ENCODE data around the gene ABTB2. TPM values are rescaled to one million over a fixed set of nuclear protein-coding genes. Genes with fewer than 3 reads are reported as not detected.

The ABTB2 gene
- total RNA-seq, 1 donor: 2.3 TPM

- Histone ChIP-seq H3K4me3 (ENCODE audit: low read length) (no peak overlapping the region), H3K27me3 (ENCODE audit: insufficient read depth, low read length) (no peaks in the 10 kb centered on the region), H3K4me1 (ENCODE audit: insufficient read depth, low read length) (no peaks in the 10 kb centered on the region), H3K9me3 (ENCODE audit: low read depth, low read length) (no peaks in the 10 kb centered on the region)
These were observed 142.6 kb downstream of the ABTB2 start for GRCh38 chr11:34214961-34215805.

- Histone ChIP-seq H3K4me1 (ENCODE audit: insufficient read depth, low read length) (peaks cover under 1% of the 10 kb centered on the region), H3K9me3 (ENCODE audit: low read depth, low read length) (no peaks in the 10 kb centered on the region), H3K4me3 (ENCODE audit: low read length) (no peak overlapping the region), H3K27me3 (ENCODE audit: insufficient read depth, low read length) (no peaks in the 10 kb centered on the region)
These were observed 144.4 kb downstream of the ABTB2 start for GRCh38 chr11:34213366-34213765.

GRCh38 chr11:34212566-34212965 lies 145.2 kb downstream of the ABTB2 start:
- Histone ChIP-seq H3K27me3 (ENCODE audit: insufficient read depth, low read length) (no peaks in the 10 kb centered on the region), H3K4me1 (ENCODE audit: insufficient read depth, low read length) (peaks cover 8% of the 10 kb centered on the region), H3K4me3 (ENCODE audit: low read length) (no peak overlapping the region), H3K9me3 (ENCODE audit: low read depth, low read length) (no peaks in the 10 kb centered on the region)

GRCh38 chr11:34209809-34210208 lies 148.0 kb downstream of the ABTB2 start:
- H3K27me3 ChIP-seq (ENCODE audit: insufficient read depth, low read length): no peaks in the 10 kb centered on the region

DNA sequence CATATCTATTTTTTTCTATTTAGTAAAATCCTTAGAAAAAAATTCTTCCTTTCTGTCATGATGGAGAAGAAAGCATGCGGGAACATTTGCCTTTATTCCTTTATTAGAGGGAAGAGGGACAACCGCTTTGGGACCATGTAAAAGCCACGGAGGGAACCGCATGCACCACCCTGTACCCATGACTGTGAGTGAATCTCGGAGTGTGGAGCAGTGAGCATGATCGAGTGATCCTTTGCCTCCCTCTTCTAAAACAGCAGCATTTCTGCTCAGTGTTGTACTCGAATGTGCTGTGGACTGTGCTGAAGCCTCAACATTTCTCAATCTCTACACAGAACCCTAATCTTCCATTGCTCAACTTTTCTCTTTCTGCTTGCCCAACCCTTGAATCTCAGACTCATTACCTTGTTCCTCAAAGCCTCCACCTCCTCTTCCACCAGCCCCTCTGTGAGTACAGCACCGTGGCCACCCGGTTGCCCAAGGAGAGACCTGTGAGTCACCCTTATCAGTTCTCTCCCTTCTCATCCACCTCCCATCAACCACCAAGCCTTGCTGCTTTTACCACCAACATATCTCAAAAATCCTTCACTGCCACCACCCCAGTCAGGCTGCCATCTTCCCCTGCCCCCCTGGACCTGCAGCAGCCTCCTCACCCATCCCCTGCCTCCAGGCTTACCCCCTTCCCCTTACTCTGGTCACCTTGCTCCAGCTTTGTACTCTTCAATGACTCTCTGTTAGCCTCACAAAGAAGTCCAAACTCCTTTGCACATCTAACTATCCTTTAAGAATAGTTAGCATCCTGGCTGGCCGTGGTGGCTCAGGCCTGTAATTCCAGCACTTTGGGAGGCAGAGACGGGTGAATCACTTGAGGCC lies 149.3 kb downstream of the ABTB2 start:
- Histone ChIP-seq H3K4me1 (ENCODE audit: insufficient read depth, low read length) (peaks cover 24% of the 10 kb centered on the region), H3K27me3 (ENCODE audit: insufficient read depth, low read length) (no peaks in the 10 kb centered on the region), H3K9me3 (ENCODE audit: low read depth, low read length) (no peaks in the 10 kb centered on the region), H3K4me3 (ENCODE audit: low read length) (no peak overlapping the region)

More at GRCh38 chr11:34209809-34210208, 148.0 kb downstream of the ABTB2 start:
- Histone ChIP-seq H3K9me3 (ENCODE audit: low read depth, low read length) (no peaks in the 10 kb centered on the region), H3K4me3 (ENCODE audit: low read length) (no peak overlapping the region), H3K4me1 (ENCODE audit: insufficient read depth, low read length) (peaks cover 22% of the 10 kb centered on the region)

GRCh38 chr11:34207487-34208180 lies 150.2 kb downstream of the ABTB2 start:
- Histone ChIP-seq H3K9me3 (ENCODE audit: low read depth, low read length) (no peaks in the 10 kb centered on the region), H3K4me3 (ENCODE audit: low read length) (no peak overlapping the region), H3K27me3 (ENCODE audit: insufficient read depth, low read length) (no peaks in the 10 kb centered on the region), H3K4me1 (ENCODE audit: insufficient read depth, low read length) (peaks cover 28% of the 10 kb centered on the region)

- Histone ChIP-seq H3K4me1 (ENCODE audit: insufficient read depth, low read length) (peaks cover 28% of the 10 kb centered on the region), H3K4me3 (ENCODE audit: low read length) (no peak overlapping the region)
These were observed 151.2 kb downstream of the ABTB2 start for GRCh38 chr11:34206407-34207300.

DNA sequence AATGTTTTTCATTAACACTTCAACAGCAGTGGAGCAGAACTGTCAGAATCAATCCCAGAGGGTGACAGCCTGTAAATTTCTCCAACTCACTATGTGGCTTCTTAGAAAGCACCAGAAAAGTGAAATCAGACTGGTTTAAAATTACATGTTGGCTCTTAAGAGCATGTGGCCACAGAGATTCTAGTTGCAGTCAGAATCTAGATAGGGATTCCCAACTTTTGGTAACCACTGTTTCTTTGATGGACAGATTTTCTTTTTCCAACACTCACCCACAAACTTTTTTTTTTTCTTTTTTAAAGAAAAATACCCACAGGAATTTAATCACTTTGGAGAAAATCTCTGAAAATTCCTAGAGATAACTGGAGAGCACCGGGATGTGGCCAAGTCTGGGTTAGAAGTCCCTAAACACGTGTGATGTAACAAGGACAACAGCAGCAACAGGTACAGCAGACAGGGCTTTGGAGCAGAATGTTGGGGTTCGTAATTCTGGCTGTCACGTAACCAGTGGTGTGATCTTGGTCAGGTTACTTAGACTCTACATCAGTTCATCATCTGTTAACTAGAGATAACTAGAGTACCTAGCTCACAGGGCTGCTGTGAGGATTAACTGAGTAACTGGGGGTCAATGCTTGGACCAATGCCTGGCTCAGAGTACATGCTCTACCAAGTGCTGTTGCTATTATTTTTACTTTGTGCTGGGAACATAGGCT lies 152.3 kb downstream of the ABTB2 start:
- Histone ChIP-seq H3K4me1 (ENCODE audit: insufficient read depth, low read length) (peaks cover 28% of the 10 kb centered on the region), H3K9me3 (ENCODE audit: low read depth, low read length) (no peaks in the 10 kb centered on the region), H3K27me3 (ENCODE audit: insufficient read depth, low read length) (no peaks in the 10 kb centered on the region), H3K4me3 (ENCODE audit: low read length) (no peak overlapping the region)

More at GRCh38 chr11:34206407-34207300, 151.2 kb downstream of the ABTB2 start:
- H3K27me3 ChIP-seq (ENCODE audit: insufficient read depth, low read length): no peaks in the 10 kb centered on the region
- H3K9me3 ChIP-seq (ENCODE audit: low read depth, low read length): no peaks in the 10 kb centered on the region

- Histone ChIP-seq H3K27me3 (ENCODE audit: insufficient read depth, low read length) (no peaks in the 10 kb centered on the region), H3K4me3 (ENCODE audit: low read length) (no peak overlapping the region), H3K4me1 (ENCODE audit: insufficient read depth, low read length) (peaks cover 28% of the 10 kb centered on the region), H3K9me3 (ENCODE audit: low read depth, low read length) (no peaks in the 10 kb centered on the region)
These were observed 153.2 kb downstream of the ABTB2 start for GRCh38 chr11:34204396-34205279.

GRCh38 chr11:34203377-34203871 lies 154.4 kb downstream of the ABTB2 start:
- no peaks in the 10 kb centered on the region for H3K9me3 ChIP-seq (ENCODE audit: low read depth, low read length)
- no peaks in the 10 kb centered on the region for H3K27me3 ChIP-seq (ENCODE audit: insufficient read depth, low read length)
- H3K4me3 ChIP-seq (ENCODE audit: low read length): no peak overlapping the region

GRCh38 chr11:34201129-34201528 lies 156.7 kb downstream of the ABTB2 start:
- H3K4me3 ChIP-seq (ENCODE audit: low read length): no peak overlapping the region
- H3K9me3 ChIP-seq (ENCODE audit: low read depth, low read length): no peaks in the 10 kb centered on the region
- H3K4me1 ChIP-seq (ENCODE audit: insufficient read depth, low read length): peaks cover 6% of the 10 kb centered on the region
- no peaks in the 10 kb centered on the region for H3K27me3 ChIP-seq (ENCODE audit: insufficient read depth, low read length)

More at GRCh38 chr11:34203377-34203871, 154.4 kb downstream of the ABTB2 start:
- peaks cover 28% of the 10 kb centered on the region for H3K4me1 ChIP-seq (ENCODE audit: insufficient read depth, low read length)

DNA sequence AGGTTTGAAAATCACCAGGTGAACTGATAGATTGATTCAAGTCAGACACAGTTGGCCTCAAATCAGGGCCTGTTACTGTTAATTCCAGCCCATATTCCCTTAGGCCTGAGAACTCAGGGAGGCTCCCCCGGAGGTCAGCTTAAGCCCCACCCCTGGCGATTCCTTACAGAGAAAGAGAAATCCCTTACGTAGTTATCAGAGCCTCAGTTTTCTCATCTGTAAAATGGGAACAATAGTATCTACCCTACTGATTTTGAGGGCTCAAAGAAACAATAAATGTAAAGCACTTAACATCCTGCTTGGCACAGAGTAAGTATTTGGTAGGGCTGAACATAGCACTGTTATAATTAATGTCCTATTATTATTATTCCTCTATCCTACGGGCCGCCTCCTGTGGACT lies 158.3 kb downstream of the ABTB2 start:
- Histone ChIP-seq H3K9me3 (ENCODE audit: low read depth, low read length) (no peaks in the 10 kb centered on the region), H3K4me3 (ENCODE audit: low read length) (no peak overlapping the region), H3K27me3 (ENCODE audit: insufficient read depth, low read length) (no peaks in the 10 kb centered on the region), H3K4me1 (ENCODE audit: insufficient read depth, low read length) (peaks cover 6% of the 10 kb centered on the region)

- H3K4me1 ChIP-seq (ENCODE audit: insufficient read depth, low read length): peaks cover 4% of the 10 kb centered on the region
- no peaks in the 10 kb centered on the region for H3K27me3 ChIP-seq (ENCODE audit: insufficient read depth, low read length)
- H3K9me3 ChIP-seq (ENCODE audit: low read depth, low read length): no peaks in the 10 kb centered on the region
- H3K4me3 ChIP-seq (ENCODE audit: low read length): no peak overlapping the region
These were observed 159.3 kb downstream of the ABTB2 start for GRCh38 chr11:34198523-34198922.
